ENCODE results near the gene CUX1. TPM values are rescaled to one million over a fixed set of nuclear protein-coding genes. Genes with fewer than 3 reads are reported as not detected.
A peak's percentile ranks its signal among the peaks of the same experiment; 100 is the strongest.
"Not testable (repeated sequence)": the region's sequence is repeated elsewhere in the genome, so short reads cannot be mapped to it uniquely, and the experiment has no call there.

Gene CUX1
- total RNA-seq, 1 experiment from 2014 or later: 47.6 TPM

GRCh38 chr7:102049765-102050164 is 232.3 kb downstream of the CUX1 start:
- DNase-seq (ENCODE audit: unreplicated experiment): no peak
- peaks cover 11% of the 10 kb centered on the region for H3K36me3 Mint-ChIP-seq (ENCODE audit: insufficient read depth, unreplicated experiment)
- TF ChIP-seq, protein P1, sequence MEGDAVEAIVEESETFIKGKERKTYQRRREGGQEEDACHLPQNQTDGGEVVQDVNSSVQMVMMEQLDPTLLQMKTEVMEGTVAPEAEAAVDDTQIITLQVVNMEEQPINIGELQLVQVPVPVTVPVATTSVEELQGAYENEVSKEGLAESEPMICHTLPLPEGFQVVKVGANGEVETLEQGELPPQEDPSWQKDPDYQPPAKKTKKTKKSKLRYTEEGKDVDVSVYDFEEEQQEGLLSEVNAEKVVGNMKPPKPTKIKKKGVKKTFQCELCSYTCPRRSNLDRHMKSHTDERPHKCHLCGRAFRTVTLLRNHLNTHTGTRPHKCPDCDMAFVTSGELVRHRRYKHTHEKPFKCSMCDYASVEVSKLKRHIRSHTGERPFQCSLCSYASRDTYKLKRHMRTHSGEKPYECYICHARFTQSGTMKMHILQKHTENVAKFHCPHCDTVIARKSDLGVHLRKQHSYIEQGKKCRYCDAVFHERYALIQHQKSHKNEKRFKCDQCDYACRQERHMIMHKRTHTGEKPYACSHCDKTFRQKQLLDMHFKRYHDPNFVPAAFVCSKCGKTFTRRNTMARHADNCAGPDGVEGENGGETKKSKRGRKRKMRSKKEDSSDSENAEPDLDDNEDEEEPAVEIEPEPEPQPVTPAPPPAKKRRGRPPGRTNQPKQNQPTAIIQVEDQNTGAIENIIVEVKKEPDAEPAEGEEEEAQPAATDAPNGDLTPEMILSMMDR (IDR thresholded peaks at IDR 0.05; ENCODE audit: unreplicated experiment): no peak
- no peaks in the 10 kb centered on the region for H3K27me3 Mint-ChIP-seq (ENCODE audit: insufficient read depth, unreplicated experiment)
- peak overlapping the region; percentile 21 for H3K27ac Mint-ChIP-seq (ENCODE audit: low read depth, unreplicated experiment)
- H3K9me3 Mint-ChIP-seq (ENCODE audit: unreplicated experiment): no peaks in the 10 kb centered on the region
- ChIA-PET CTCF (no interaction called here), POLR2A (interaction anchor here (1.1 kb wide), 1 partner anchor 14 kb away, joined by 3 read pairs; no protein-coding TSS in a partner anchor)
- BruUV-seq (replicated peaks): no TSS peak
- H3K4me3 Mint-ChIP-seq (ENCODE audit: unreplicated experiment): no peak overlapping the region
- intact Hi-C loops (cut with micrococcal nuclease): no loop called here
- H3K4me1 Mint-ChIP-seq (ENCODE audit: insufficient read depth, unreplicated experiment): peaks cover 8% of the 10 kb centered on the region

- Mint-ChIP-seq H3K27me3 (ENCODE audit: insufficient read depth, unreplicated experiment) (no peaks in the 10 kb centered on the region), H3K4me1 (ENCODE audit: insufficient read depth, unreplicated experiment) (peaks cover 8% of the 10 kb centered on the region), H3K4me3 (ENCODE audit: unreplicated experiment) (no peak overlapping the region), H3K27ac (ENCODE audit: low read depth, unreplicated experiment) (no peak overlapping the region), H3K9me3 (ENCODE audit: unreplicated experiment) (no peaks in the 10 kb centered on the region), H3K36me3 (ENCODE audit: insufficient read depth, unreplicated experiment) (peaks cover 11% of the 10 kb centered on the region)
- intact Hi-C loops (cut with micrococcal nuclease): no loop called here
- ChIA-PET POLR2A (interaction anchor here (1.1 kb wide), 1 partner anchor 13 kb away, joined by 3 read pairs; no protein-coding TSS in a partner anchor), CTCF (interaction anchor here (0.6 kb wide), 1 partner anchor 62 kb away, joined by 3 read pairs; no protein-coding TSS in a partner anchor)
- no peak for DNase-seq (ENCODE audit: unreplicated experiment)
- BruUV-seq (replicated peaks): no TSS peak
- TF ChIP-seq, protein P1 (IDR thresholded peaks at IDR 0.05; ENCODE audit: unreplicated experiment): no peak
Measured at GRCh38 chr7:102050864-102051460, 233.5 kb downstream of the CUX1 start.

- POLR2A ChIA-PET; H3K27ac Mint-ChIP-seq (ENCODE audit: low read depth, unreplicated experiment); BruUV-seq (replicated peaks); H3K4me3 Mint-ChIP-seq (ENCODE audit: unreplicated experiment); H3K27me3 Mint-ChIP-seq (ENCODE audit: insufficient read depth, unreplicated experiment); intact Hi-C loops (cut with micrococcal nuclease); H3K4me1 Mint-ChIP-seq (ENCODE audit: insufficient read depth, unreplicated experiment); H3K9me3 Mint-ChIP-seq (ENCODE audit: unreplicated experiment); DNase-seq (ENCODE audit: unreplicated experiment): not testable (repeated sequence)
- H3K36me3 Mint-ChIP-seq (ENCODE audit: insufficient read depth, unreplicated experiment): peaks cover 11% of the 10 kb centered on the region
- CTCF ChIA-PET: interaction anchor here (0.6 kb wide), 1 partner anchor 62 kb away, joined by 3 read pairs; no protein-coding TSS in a partner anchor
Measured at GRCh38 chr7:102051736-102052135, 234.3 kb downstream of the CUX1 start.

DNA sequence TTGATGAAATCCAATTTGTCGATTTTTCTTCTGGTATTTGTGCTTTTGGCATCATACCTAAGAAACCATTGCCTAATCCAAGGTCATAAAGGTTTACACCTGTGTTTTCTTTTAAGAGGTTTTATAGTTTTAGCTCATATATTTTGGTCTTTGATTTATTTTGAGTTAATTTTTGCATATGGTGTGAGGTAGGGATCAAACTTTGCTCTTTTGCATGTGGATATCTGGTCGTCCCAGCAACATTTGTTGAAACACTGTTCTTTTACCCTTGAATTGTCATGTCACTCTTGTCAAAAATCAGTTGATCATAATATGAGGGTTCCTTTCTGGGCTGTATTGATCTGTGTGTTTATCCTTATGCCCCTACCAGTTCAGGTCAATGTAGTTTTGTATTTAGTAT is 236.7 kb downstream of the CUX1 start:
- ChIA-PET POLR2A (interaction anchor here (0.7 kb wide), 1 partner anchor 220 kb away, joined by 3 read pairs; no protein-coding TSS in a partner anchor), CTCF (no interaction called here)
- H3K36me3 Mint-ChIP-seq (ENCODE audit: insufficient read depth, unreplicated experiment): peaks cover 6% of the 10 kb centered on the region
- DNase-seq (ENCODE audit: unreplicated experiment): no peak
- no peaks in the 10 kb centered on the region for H3K9me3 Mint-ChIP-seq (ENCODE audit: unreplicated experiment)
- peaks cover 8% of the 10 kb centered on the region for H3K4me1 Mint-ChIP-seq (ENCODE audit: insufficient read depth, unreplicated experiment)
- H3K27me3 Mint-ChIP-seq (ENCODE audit: insufficient read depth, unreplicated experiment): no peaks in the 10 kb centered on the region
- no TSS peak for BruUV-seq (replicated peaks)
- no peak overlapping the region for H3K27ac Mint-ChIP-seq (ENCODE audit: low read depth, unreplicated experiment)
- TF ChIP-seq, protein P1 (IDR thresholded peaks at IDR 0.05; ENCODE audit: unreplicated experiment): no peak
- intact Hi-C loops (cut with micrococcal nuclease): no loop called here
- no peak overlapping the region for H3K4me3 Mint-ChIP-seq (ENCODE audit: unreplicated experiment)
